GM12878 (cell line): ENCODE data around the gene ATP1B1. TPM values are rescaled to one million over a fixed set of nuclear protein-coding genes. Genes with fewer than 3 reads are reported as not detected.

Experiments
- ATAC-seq: fragments of 200-7000 bp; cut with Tn5 transposase; 3 replicates; pipeline ENCODE4 v1.9.1; 2020; ENCODE audit warnings: mild to moderate bottlenecking, moderate library complexity
- BruUV-seq: library from RNA; stranded (reverse); fragments of 400-500 nt; replicated peaks from 2 replicates; lab custom pipeline; 2021; lab: Mats Ljungman, UMichigan
- CTCF ChIA-PET: fragments of 300-600 bp; sonication (Branson Sonifier 250); formaldehyde crosslinking; extraction: SDS; loops from one replicate; lab custom pipeline; 2021; ENCODE audit warnings: inconsistent platforms; lab: Yijun Ruan, JAX
- POLR2A ChIA-PET: fragments of 350-600 bp; formaldehyde crosslinking; extraction: SDS; loops from one replicate; lab custom pipeline; 2021; ENCODE audit warnings: inconsistent platforms; lab: Charles Lee
- RAD21 ChIA-PET: fragments of 300-600 bp; sonication (Branson Sonifier 250); formaldehyde crosslinking; loops from one replicate; lab custom pipeline; 2023; ENCODE audit warnings: antibody characterized with exemption; ENCODE audit not compliant: unreplicated experiment; lab: Charles Lee
- SMC1A ChIA-PET: fragments of 300-600 bp; sonication (Branson Sonifier 250); formaldehyde crosslinking; loops from one replicate; lab custom pipeline; 2023; ENCODE audit not compliant: unreplicated experiment, uncharacterized antibody; lab: Charles Lee
- DNase-seq: peaks from one replicate; pipeline ENCODE4 v3.0.0-alpha.2; 2011; ENCODE audit warnings: low read depth, low spot score
- FAIRE-seq: peaks from 3 replicates; lab custom pipeline; 2011; peaks lifted over from hg19 to GRCh38; lab: Jason Lieb, UNC
- H2AFZ ChIP-seq: 2 replicates; pipeline ENCODE4 v1.6.0; 2011; ENCODE audit warnings: low read depth, low read length, control low read depth; ENCODE audit not compliant: control insufficient read depth
- H3K27ac ChIP-seq: 2 replicates; pipeline ENCODE4 v1.5.1; 2011; ENCODE audit warnings: control low read depth; ENCODE audit not compliant: control insufficient read depth, insufficient read depth
- H3K27me3 ChIP-seq, 2 experiments: replicated peaks in 1 of 2; 2 replicates each; pipeline versions ENCODE4 v1.6.0 to v1.6.1; 2011; ENCODE audit warnings: low read length in 1 of 2; ENCODE audit not compliant: control insufficient read depth in 2 of 2, insufficient read depth in 2 of 2
- H3K36me3 ChIP-seq, 2 experiments: 2 replicates each; pipeline ENCODE4 v1.5.1; 2011; ENCODE audit warnings: low read length in 1 of 2; ENCODE audit not compliant: control insufficient read depth in 2 of 2, insufficient read depth in 2 of 2
- H3K4me1 ChIP-seq: 2 replicates; pipeline ENCODE4 v1.6.1; 2011; ENCODE audit warnings: mild to moderate bottlenecking, low read length, moderate library complexity, mixed read lengths; ENCODE audit not compliant: control insufficient read depth, insufficient read depth
- H3K4me2 ChIP-seq: 2 replicates; pipeline ENCODE4 v1.6.0; 2011; ENCODE audit warnings: control low read depth; ENCODE audit not compliant: control insufficient read depth, insufficient read depth
- H3K4me3 ChIP-seq: fragments of 200-600 bp; sonication (generic); 2 replicates; pipeline ENCODE4 v1.5.1; 2016
- H3K79me2 ChIP-seq: 2 replicates; pipeline ENCODE4 v1.6.0; 2011; ENCODE audit warnings: low read length; ENCODE audit not compliant: control insufficient read depth, insufficient read depth
- H3K9ac ChIP-seq: 2 replicates; pipeline ENCODE4 v1.8.0; 2011; ENCODE audit warnings: low read length, control low read depth, mixed read lengths; ENCODE audit not compliant: control insufficient read depth, insufficient read depth
- H3K9me3 ChIP-seq: replicated peaks from 3 replicates; pipeline ENCODE4 v1.5.1; 2011; ENCODE audit warnings: mild to moderate bottlenecking, low read length; ENCODE audit not compliant: control insufficient read depth, insufficient read depth
- H4K20me1 ChIP-seq: 2 replicates; pipeline ENCODE4 v1.6.0; 2011; ENCODE audit not compliant: control insufficient read depth, insufficient read depth
- CBX5 ChIP-seq: sonication (generic); IDR thresholded peaks from 2 replicates; pipeline ENCODE4 v1.6.1; 2016; ENCODE audit warnings: low read depth, moderate library complexity, mild to moderate bottlenecking, inconsistent platforms
- FOXK2 ChIP-seq: fragments of 450-650 bp; IDR thresholded peaks from 2 replicates; pipeline ENCODE4 v1.6.1; 2017; ENCODE audit warnings: mild to moderate bottlenecking, moderate library complexity
- TAF1 ChIP-seq: IDR thresholded peaks from 2 replicates; pipeline ENCODE4 v1.6.1; 2011; ENCODE audit warnings: mild to moderate bottlenecking, low read depth, low read length, borderline replicate concordance
- TBL1XR1 ChIP-seq: IDR thresholded peaks from 2 replicates; pipeline ENCODE4 v1.6.1; 2012; ENCODE audit warnings: low read depth, low read length, improper control_type of control experiment
- WGBS: methylation state at CpG from one replicate; pipeline ENCODE4 v1.1.6; 2016; ENCODE audit warnings: low lambda C conversion rate; ENCODE audit not compliant: insufficient replicate concordance, insufficient coverage; ENCODE audit errors: missing lambda C conversion rate; 5-methylcytosine and 5-hydroxymethylcytosine counted together
- in situ Hi-C: fragments of 300-500 bp; cut with MboI; formaldehyde crosslinking; loops from 9 replicates; pipeline ENCODE4 v1.14.3; 2018; ENCODE audit warnings: mixed read lengths
- intact Hi-C: fragments of 100-400 bp; cut with micrococcal nuclease; formaldehyde crosslinking; loops from one replicate; pipeline ENCODE4 v1.14.2; 2022; ENCODE audit not compliant: unreplicated experiment
- polyA plus RNA-seq, 11 experiments: library from polyadenylated mRNA; depleted of rRNA in 4 of 11; unstranded in 6 of 11; stranded (reverse) in 5 of 11; fragments of >200 nt; fragmentation: Nextera tagmentation in 4 of 11; fragmentation: Illumina TruSeq in 1 of 11; extraction: Ambion mirVana in 4 of 11; extraction: Trizol in 1 of 11; gene quantifications; 1 replicate in 1 of 11; 2 replicates in 10 of 11; pipeline versions ENCODE4 v1.2.1 to v1.2.3, GENCODE V29; 2011 to 2016; ENCODE audit warnings: inconsistent platforms in 2 of 11, missing spikeins in 2 of 11, low read depth in 1 of 11
- total RNA-seq, 4 experiments: library from RNA; depleted of rRNA in 3 of 4; stranded (reverse); fragments of >200 nt in 3 of 4; fragmentation: Illumina TruSeq in 1 of 4; extraction: Trizol in 1 of 4; gene quantifications; 2 replicates each; pipeline versions ENCODE4 v1.2.1 to v1.2.3, GENCODE V29; 2013 to 2021
- TF ChIP-seq, protein P1 (sequence below): fragments of 450-650 bp; formaldehyde crosslinking; IDR thresholded peaks from 2 replicates; pipeline ENCODE4 v1.4.0; 2022; ENCODE audit warnings: mild to moderate bottlenecking, moderate library complexity
- TF ChIP-seq, protein P2 (sequence below): IDR thresholded peaks from 2 replicates; pipeline ENCODE4 v1.6.1; 2011; ENCODE audit warnings: borderline replicate concordance, low read depth, mild to moderate bottlenecking, moderate library complexity, mixed read lengths, low read length; ENCODE audit not compliant: insufficient read depth; ENCODE audit errors: extremely low read length

ATP1B1 gene
- total and polyA plus RNA-seq, 10 of the 15 experiments (the other 5 are each of a cell fraction or from before 2014, with no cell fraction given), result 0.84 to 14.0 (median 1.4) TPM

- TF ChIP-seq, protein P1, sequence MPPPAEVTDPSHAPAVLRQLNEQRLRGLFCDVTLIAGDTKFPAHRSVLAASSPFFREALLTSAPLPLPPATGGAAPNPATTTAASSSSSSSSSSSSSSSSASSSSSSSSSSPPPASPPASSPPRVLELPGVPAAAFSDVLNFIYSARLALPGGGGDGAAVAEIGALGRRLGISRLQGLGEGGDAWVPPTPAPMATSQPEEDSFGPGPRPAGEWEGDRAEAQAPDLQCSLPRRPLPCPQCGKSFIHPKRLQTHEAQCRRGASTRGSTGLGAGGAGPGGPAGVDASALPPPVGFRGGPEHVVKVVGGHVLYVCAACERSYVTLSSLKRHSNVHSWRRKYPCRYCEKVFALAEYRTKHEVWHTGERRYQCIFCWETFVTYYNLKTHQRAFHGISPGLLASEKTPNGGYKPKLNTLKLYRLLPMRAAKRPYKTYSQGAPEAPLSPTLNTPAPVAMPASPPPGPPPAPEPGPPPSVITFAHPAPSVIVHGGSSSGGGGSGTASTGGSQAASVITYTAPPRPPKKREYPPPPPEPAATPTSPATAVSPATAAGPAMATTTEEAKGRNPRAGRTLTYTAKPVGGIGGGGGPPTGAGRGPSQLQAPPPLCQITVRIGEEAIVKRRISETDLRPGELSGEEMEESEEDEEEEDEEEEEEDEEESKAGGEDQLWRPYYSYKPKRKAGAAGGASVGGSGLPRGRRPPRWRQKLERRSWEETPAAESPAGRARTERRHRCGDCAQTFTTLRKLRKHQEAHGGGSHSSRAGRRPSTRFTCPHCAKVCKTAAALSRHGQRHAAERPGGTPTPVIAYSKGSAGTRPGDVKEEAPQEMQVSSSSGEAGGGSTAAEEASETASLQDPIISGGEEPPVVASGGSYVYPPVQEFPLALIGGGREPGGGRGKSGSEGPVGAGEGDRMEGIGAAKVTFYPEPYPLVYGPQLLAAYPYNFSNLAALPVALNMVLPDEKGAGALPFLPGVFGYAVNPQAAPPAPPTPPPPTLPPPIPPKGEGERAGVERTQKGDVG (CRISPR knock-in tag), result no peak
- no peak for TF ChIP-seq TBL1XR1
- TF ChIP-seq, protein P2, sequence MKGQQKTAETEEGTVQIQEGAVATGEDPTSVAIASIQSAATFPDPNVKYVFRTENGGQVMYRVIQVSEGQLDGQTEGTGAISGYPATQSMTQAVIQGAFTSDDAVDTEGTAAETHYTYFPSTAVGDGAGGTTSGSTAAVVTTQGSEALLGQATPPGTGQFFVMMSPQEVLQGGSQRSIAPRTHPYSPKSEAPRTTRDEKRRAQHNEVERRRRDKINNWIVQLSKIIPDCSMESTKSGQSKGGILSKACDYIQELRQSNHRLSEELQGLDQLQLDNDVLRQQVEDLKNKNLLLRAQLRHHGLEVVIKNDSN, result no peak
- no peak for TF ChIP-seq TAF1
- TF ChIP-seq FOXK2, result no peak
- TF ChIP-seq, all 136 proteins: peak for 0
Measured at GRCh38 chr1:169102567-169102966, 3.9 kb upstream of the ATP1B1 start (continued).

DNA sequence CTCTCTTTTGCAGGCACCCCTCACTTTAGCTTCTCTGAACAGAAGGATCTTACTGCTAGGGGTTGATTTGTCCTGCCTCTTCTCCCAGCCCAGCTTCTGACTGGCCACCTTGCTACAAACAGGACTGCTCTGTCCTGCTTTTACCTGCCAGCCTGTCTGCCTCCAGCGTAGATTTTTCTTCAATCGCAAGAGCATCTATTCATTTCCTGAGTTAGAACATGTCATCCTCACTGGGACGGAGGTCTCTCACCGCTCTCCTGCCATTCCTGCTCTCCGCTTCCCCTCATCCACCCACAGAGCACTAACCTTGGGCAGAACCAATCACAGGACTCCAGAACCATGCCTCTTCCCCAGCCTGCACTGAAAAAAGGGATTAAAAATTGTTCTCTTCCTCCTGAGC lies 3.5 kb upstream of the ATP1B1 start:
- Histone ChIP-seq H3K4me3 (no peak overlapping the region), H2AFZ (no peak overlapping the region), H3K9ac (no peak overlapping the region), H3K4me1 (peaks cover 8% of the 10 kb centered on the region; the same call in 1 of the 2 replicates), H4K20me1 (no peaks in the 10 kb centered on the region), H3K27me3 (peaks cover 2 to 6% of the 10 kb centered on the region in 2 experiments; a peak in 2 of 4 replicates), H3K36me3 (no peaks in the 10 kb centered on the region), H3K9me3 (no peaks in the 10 kb centered on the region), H3K4me2 (no peak overlapping the region), H3K79me2 (peaks cover 5% of the 10 kb centered on the region), H3K27ac (no peak overlapping the region)
- in situ Hi-C loops (no loop called here), intact Hi-C loops (no loop called here)
- DNase-seq, result no peak
- CTCF ChIA-PET, result no interaction called here
- RAD21 ChIA-PET, result interaction anchor here (1.1 kb wide), 1 partner anchor 53 kb away, joined by 3 read pairs; no protein-coding TSS in a partner anchor
- 88% methylated on average over 5 of the region's 5 CpGs for WGBS
- no TSS peak for BruUV-seq
- POLR2A ChIA-PET, result interaction anchor here (1.5 kb wide), 1 partner anchor 9 kb away, joined by 4 read pairs; no protein-coding TSS in a partner anchor
- no peak for ATAC-seq
- SMC1A ChIA-PET, result interaction anchor here (15.1 kb wide), 1 partner anchor 10 kb away, joined by 188 read pairs; no protein-coding TSS in a partner anchor
- FAIRE-seq, result no peak
- TF ChIP-seq CBX5, result no peak
